IPS-15b (cell line): ENCODE measurements around the gene GPC3.
"Not testable (repeated sequence)": the region's sequence is repeated elsewhere in the genome, so short reads cannot be mapped to it uniquely, and the experiment has no call there.

Experiments
- H3K27me3 ChIP-seq: one replicate; pipeline ENCODE4 v1.6.1; 2013; ENCODE audit warnings: low read length; ENCODE audit not compliant: control insufficient read depth, insufficient read depth
- H3K36me3 ChIP-seq: one replicate; pipeline ENCODE4 v1.6.1; 2013; ENCODE audit warnings: low read length; ENCODE audit not compliant: control insufficient read depth, insufficient read depth
- H3K4me1 ChIP-seq: one replicate; pipeline ENCODE4 v1.6.1; 2013; ENCODE audit warnings: mild to moderate bottlenecking, low read length; ENCODE audit not compliant: control insufficient read depth, insufficient read depth
- H3K4me3 ChIP-seq: one replicate; pipeline ENCODE4 v1.5.1; 2013; ENCODE audit warnings: low read depth, low read length
- H3K9ac ChIP-seq: one replicate; pipeline ENCODE4 v1.6.1; 2013; ENCODE audit warnings: low read depth, mild to moderate bottlenecking, low read length
- H3K9me3 ChIP-seq: one replicate; pipeline ENCODE4 v1.6.1; 2013; ENCODE audit warnings: mild to moderate bottlenecking, low read length; ENCODE audit not compliant: control insufficient read depth, insufficient read depth

The GPC3 gene

DNA sequence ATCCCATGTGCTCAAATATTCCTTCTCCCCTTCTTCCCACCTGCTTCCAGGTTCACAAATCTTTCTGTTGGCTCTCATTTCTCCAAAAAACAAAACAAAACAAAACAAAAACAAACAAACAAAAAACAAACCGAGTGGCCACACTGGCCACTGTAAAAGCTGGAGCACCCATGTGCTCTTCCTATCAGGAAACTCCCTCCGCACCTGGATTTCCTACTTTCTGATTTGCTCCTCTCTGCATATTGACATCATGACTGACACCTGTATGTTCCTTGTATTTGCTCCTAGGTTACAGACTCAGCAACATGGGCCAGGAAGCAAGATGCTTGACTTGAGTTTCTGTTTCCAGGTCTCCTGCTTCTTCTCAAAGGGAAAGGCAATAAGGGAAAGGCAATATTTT, 258.8 kb downstream of the GPC3 start:
- no peaks in the 10 kb centered on the region for H3K27me3 ChIP-seq
- H3K9me3 ChIP-seq, result no peaks in the 10 kb centered on the region
- peaks cover 2% of the 10 kb centered on the region for H3K4me1 ChIP-seq
- no peaks in the 10 kb centered on the region for H3K36me3 ChIP-seq
- H3K9ac ChIP-seq, result no peak overlapping the region
- H3K4me3 ChIP-seq, result no peak overlapping the region

DNA sequence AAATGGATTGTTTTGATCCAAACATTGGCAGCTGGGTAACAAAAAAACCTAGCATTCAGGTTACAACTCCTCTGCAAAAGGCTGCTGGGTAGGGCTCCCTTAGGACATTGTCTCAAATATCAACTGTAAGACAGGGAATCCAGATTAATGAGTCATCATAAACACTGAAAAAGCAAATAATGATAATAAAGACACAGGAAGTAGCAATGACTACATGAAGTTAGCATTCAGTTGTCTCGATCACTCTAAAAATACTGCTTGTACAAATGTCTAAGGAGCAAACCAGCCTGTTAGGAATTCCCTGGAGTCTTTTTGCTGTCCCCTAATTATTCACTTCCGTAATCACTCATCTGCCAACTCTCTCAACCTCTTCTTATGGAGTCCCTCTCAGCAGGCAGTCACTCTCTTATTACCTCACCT, 259.2 kb downstream of the GPC3 start:
- Histone ChIP-seq H3K4me3 (no peak overlapping the region), H3K27me3 (no peaks in the 10 kb centered on the region)

DNA sequence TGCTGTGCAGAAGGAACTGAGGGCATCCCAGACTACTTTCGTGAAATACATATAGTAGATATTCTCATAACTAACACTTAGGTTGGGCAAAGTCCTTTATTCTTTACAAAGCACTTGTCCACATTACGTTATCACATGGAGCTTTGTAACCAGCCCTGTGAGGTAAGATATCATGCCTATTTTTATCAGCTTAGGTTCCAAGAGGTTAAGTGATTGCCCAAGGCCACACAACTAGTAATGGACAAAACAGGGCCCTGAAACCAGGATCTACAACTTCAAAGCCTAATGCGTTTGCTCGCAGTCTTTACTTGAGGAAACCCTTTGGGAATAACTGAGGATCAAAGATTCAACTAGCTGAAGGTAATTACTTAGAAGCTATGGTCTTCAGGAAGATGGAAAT, 261.5 kb downstream of the GPC3 start:
- Histone ChIP-seq H3K9me3 (no peaks in the 10 kb centered on the region), H3K4me3 (no peak overlapping the region), H3K9ac (no peak overlapping the region), H3K27me3 (no peaks in the 10 kb centered on the region), H3K4me1 (no peaks in the 10 kb centered on the region), H3K36me3 (no peaks in the 10 kb centered on the region)

More for the DNA sequence above, 259.2 kb downstream of the GPC3 start:
- H3K36me3 ChIP-seq, result no peaks in the 10 kb centered on the region
- no peak overlapping the region for H3K9ac ChIP-seq
- no peaks in the 10 kb centered on the region for H3K4me1 ChIP-seq
- no peaks in the 10 kb centered on the region for H3K9me3 ChIP-seq

DNA sequence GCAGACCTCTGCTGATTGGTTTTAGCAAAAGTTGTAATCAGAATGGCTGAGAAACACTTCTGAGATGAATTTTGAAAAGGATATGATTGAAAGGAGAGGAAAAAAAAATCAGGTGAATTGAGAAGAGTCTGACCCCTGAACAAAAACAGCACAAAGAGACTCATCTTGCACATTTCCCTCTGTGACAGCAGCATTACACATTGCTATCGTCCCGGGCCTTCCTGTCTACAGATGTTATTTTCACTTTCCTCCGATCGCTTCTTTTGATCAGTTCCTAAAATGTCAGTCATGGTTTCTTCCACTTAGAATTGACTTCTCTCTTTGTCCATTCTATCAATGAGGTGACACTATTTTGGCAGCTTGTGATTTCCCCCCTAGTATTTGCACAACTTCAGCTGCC, 262.6 kb downstream of the GPC3 start:
- no peaks in the 10 kb centered on the region for H3K9me3 ChIP-seq
- H3K27me3 ChIP-seq, result no peaks in the 10 kb centered on the region

GRCh38 chrX:133720269-133720668, 265.1 kb downstream of the GPC3 start:
- not testable (repeated sequence) for H3K9me3 ChIP-seq, H3K36me3 ChIP-seq, H3K4me3 ChIP-seq, H3K9ac ChIP-seq, H3K27me3 ChIP-seq, H3K4me1 ChIP-seq

More for the DNA sequence above, 262.6 kb downstream of the GPC3 start:
- H3K9ac ChIP-seq, result no peak overlapping the region
- H3K4me3 ChIP-seq, result no peak overlapping the region
- H3K36me3 ChIP-seq, result no peaks in the 10 kb centered on the region
- no peaks in the 10 kb centered on the region for H3K4me1 ChIP-seq

GRCh38 chrX:133715715-133716114, 269.7 kb downstream of the GPC3 start:
- Histone ChIP-seq H3K9me3 (no peaks in the 10 kb centered on the region), H3K4me1 (peaks cover 3% of the 10 kb centered on the region), H3K4me3 (no peak overlapping the region), H3K9ac (no peak overlapping the region), H3K27me3 (no peaks in the 10 kb centered on the region), H3K36me3 (no peaks in the 10 kb centered on the region)

GRCh38 chrX:133709501-133709900, 275.9 kb downstream of the GPC3 start:
- Histone ChIP-seq H3K4me3 (no peak overlapping the region), H3K27me3 (no peaks in the 10 kb centered on the region), H3K4me1 (peaks cover 14% of the 10 kb centered on the region), H3K36me3 (no peaks in the 10 kb centered on the region), H3K9me3 (no peaks in the 10 kb centered on the region), H3K9ac (no peak overlapping the region)

- Histone ChIP-seq H3K9me3 (no peaks in the 10 kb centered on the region), H3K27me3 (no peaks in the 10 kb centered on the region), H3K36me3 (no peaks in the 10 kb centered on the region), H3K9ac (no peak overlapping the region), H3K4me1 (peaks cover 24% of the 10 kb centered on the region), H3K4me3 (no peak overlapping the region)
Observed at GRCh38 chrX:133706890-133707289, 278.5 kb downstream of the GPC3 start.

DNA sequence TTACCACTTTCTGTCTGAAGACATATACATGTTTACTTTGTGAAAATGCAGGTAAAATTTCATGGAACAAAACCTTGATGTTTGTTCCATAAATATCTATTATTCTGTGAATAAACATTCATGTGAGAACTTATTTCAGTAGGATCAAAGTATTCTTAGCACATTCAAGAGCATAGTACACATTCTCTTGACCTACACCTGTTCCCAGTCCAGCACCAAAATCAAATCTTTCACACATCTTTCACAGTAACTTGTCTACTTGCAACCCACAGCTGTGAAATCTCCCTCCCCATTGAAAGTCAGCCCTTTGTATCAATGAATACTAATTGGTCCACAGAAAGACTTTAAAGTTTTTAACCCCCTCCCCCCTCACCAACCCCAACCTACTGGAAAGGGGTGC, 283.2 kb downstream of the GPC3 start:
- Histone ChIP-seq H3K9me3 (no peaks in the 10 kb centered on the region), H3K4me1 (peaks cover 29% of the 10 kb centered on the region), H3K4me3 (no peak overlapping the region), H3K9ac (no peak overlapping the region), H3K27me3 (no peaks in the 10 kb centered on the region), H3K36me3 (no peaks in the 10 kb centered on the region)

DNA sequence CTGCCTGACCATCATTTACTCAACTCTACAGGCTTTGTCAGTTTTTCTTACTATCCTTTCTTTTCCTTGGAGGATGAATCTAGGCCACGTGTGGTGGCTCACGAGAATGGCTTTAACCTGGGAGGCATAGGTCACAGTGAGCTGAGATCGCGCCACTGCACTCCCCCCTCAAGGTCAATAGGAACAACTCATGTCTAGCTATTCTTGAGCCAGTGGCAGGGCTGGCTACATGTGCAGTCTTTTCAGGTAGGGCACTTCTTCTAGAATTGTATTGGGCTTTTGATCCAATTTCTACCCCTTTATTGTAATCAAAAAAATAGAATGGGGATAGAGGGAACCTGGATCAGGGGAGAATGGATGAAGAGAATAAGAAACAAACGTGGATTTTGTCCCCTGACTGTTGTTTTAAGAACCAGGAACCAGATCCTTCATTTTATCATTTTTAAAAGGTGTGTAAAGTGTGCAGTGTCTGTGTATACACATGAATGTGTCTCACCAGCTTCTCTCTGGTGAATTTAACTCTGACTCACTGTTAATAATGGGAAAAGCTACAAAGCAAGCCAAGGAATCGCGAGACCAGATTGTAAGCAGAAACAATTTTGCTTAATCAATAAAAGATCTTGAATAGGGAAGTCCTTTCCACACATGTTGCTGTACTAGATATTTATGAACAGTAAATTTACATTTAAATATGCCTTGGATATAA, 286.2 kb downstream of the GPC3 start:
- Histone ChIP-seq H3K4me3 (no peak overlapping the region), H3K4me1 (peaks cover 29% of the 10 kb centered on the region), H3K9me3 (no peaks in the 10 kb centered on the region), H3K9ac (no peak overlapping the region), H3K27me3 (no peaks in the 10 kb centered on the region), H3K36me3 (no peaks in the 10 kb centered on the region)

- Histone ChIP-seq H3K4me3 (no peak overlapping the region), H3K4me1 (peaks cover 29% of the 10 kb centered on the region), H3K9ac (no peak overlapping the region), H3K9me3 (no peaks in the 10 kb centered on the region), H3K27me3 (no peaks in the 10 kb centered on the region), H3K36me3 (no peaks in the 10 kb centered on the region)
Observed at GRCh38 chrX:133698298-133698697, 287.1 kb downstream of the GPC3 start.

DNA sequence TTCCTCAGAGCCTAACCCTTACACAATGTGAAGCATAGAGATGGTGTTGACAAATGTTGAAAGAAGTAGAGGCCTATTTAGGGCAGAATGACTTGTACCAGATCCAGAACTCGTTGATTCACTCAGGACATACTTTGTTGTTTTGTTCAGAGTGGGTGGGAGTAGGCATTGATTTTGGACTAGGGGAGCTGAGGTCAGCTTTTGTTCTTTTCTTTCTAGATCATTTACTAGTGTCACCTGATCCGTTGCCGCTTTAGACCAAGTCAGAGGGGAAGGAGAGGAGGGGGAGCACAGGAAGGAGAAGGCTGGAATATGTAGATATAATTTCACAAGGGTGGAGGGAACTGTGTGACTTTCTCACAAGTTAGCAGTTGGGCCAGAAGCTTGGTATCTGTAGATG, 287.7 kb downstream of the GPC3 start:
- no peaks in the 10 kb centered on the region for H3K27me3 ChIP-seq
- no peaks in the 10 kb centered on the region for H3K36me3 ChIP-seq
- H3K9me3 ChIP-seq, result no peaks in the 10 kb centered on the region
- H3K4me3 ChIP-seq, result no peak overlapping the region
- H3K9ac ChIP-seq, result no peak overlapping the region
- peaks cover 25% of the 10 kb centered on the region for H3K4me1 ChIP-seq
